ENCODE results near the gene RUNDC1.
A peak's percentile ranks its signal among the peaks of the same experiment; 100 is the strongest.
"Not testable (repeated sequence)": the region's sequence is repeated elsewhere in the genome, so short reads cannot be mapped to it uniquely, and the experiment has no call there.

The RUNDC1 gene

DNA sequence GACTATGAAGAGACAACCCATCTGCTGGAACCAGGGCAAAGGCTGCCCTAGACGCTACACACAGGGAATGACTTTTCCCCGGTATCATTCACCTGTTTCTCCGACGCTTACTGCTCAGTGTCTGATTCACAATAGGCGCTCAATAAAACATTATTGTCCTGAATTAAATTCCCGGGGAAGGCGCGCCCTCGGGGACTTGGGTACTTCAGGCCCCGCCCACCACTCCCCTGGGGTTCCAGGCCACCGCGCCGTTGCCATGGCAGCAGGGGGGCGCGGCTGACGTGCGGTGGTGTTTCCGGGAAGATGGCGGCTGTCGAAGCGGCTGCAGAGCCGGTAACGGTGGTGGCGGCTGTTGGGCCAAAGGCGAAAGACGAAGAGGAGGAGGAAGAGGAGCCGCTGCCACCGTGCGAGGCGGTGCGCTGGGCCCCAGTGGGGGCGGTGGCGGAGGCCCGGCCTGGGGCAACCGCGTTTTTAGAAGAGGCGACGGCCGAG lies at the start of gene RUNDC1:
RUNDC1 (plus strand) TSS at position 292 of the 492 bp plus-strand sequence; CDS start at position 304, 12 bp downstream.
- peak; percentile 73 to 75 for DNase-seq

DNA sequence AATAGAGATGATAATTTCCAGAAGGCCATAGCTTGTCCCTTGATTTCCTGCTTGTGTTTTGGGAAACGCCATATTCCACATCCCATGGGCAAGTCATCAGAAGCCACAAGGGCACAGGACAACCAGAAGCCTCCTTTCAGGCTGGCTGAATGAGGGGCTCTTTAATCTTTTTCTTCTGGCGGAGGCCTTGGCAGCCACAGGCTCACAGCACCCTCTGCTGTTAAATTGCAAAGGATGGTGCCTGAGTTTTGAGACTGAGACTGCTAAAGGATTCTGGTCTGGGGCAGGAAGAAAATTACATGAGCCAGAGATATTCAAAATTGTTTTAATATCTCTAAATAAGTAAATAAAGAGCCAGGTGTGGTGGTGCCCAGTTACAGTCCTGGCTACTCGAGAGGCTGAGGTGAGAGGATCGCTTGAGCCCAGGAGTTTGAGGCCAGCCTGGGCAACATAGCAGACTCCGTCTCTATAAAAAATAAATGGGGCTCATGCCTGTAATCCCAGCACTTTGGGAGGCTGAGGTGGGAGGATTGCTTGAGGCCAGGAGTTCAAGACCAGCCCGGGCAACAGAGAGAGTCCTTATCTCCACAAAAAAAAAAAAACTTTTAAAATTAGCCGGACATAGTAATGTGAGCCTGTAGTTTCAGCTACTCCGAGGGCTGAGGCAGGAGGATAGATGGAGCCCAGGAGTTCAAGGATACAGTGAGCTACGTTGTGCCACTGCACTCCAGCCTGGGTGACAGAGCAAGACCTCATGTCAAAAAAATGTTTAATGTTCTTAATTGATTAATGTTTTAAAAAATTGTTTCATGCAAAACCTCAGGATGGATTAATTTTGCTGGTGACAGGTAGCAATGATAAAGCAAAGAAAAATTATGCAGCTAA lies 42.4 kb upstream of the RUNDC1 start:
- peak; percentile 84 to 93 for DNase-seq

DNA sequence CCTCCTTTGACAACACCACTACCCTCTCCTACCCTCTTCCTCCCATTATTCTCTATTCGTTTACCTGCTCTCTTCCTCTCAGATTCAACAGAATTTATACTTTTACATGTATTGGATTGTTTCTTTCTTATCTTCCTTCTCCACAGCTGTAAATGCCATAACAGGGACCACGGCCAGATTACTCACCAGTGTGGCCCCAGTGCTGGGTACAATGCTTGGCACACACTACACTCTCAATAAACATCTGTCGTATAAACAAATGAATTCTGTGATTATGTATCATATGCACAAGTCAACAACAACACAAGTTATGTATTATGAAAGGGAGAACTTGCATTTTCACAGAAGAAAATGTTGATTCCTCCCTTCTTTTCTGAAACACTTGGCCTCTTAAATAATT lies 36.2 kb upstream of the RUNDC1 start:
- no peak for DNase-seq

DNA sequence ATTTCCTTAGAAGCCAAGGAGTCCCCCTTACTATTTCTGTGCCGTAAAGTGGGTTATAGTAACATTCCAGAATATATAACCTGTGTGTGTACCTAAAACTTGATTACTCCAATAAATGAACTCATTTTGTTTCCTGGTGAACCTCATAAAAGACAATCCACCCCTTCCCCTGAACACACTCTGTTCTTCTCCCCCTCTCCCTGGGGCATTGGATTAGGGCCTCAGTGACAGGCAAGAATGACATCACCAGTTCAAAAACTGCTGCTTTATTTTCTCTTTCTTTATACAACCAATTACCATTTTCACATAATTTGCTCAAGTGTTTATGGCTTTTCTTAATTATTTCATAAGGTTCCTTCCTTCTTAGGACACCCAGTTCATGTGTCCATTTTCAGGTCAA lies 33.6 kb upstream of the RUNDC1 start:
- DNase-seq = no peak

DNA sequence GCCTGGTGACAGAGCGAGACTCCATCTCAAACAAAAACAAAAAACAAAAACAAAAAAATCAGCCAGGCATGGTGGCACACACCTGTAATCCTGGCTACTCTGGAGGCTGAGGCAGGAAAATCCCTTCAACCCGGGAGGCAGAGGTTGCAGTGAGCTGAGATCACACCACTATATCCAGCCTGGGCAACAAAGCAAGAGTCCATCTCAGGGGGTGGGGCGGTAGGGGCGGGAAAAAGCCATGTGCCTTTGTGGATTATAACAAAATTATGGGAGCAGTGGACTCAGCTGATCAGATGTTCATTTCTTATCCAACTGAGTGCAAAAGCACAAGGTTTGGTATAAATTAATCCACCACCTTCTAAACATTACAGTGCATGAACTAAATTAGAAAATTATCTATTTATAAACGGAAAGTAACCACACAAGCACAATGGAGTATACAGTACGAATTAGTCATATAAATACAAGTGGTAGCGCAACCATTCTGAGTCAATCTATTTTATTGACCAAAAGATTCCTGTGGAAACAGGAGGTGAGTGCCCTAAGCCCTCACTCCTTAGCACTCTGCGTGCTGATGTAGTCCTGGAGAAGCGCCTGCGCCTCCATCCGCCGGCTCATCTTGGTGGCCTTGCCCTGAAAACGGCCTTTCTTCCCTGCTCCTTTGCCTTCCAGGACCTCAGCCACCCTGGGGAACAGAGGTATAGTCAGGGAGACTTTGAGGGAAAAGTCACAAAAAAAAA lies 30.2 kb upstream of the RUNDC1 start:
- DNase-seq = no peak

DNA sequence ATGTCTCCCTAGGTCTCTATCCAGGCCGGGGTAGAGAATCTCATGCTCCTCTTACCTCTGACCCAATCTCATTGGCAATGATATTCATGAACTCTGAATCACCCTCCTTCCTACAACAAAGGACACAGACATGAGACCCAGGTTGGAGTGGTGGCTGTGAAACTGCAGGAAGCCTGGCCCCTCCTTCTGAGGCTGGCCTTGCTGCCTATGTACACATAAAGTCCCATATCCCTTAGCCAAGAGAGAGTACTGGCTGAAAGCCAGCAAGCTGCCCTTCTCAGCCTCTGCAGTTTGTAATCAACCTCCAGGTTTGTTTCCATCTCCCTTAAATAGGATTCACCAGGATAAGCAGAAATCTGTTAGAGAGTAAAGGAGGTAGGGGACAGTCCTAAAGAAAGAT lies 26.7 kb upstream of the RUNDC1 start:
- no peak for DNase-seq

DNA sequence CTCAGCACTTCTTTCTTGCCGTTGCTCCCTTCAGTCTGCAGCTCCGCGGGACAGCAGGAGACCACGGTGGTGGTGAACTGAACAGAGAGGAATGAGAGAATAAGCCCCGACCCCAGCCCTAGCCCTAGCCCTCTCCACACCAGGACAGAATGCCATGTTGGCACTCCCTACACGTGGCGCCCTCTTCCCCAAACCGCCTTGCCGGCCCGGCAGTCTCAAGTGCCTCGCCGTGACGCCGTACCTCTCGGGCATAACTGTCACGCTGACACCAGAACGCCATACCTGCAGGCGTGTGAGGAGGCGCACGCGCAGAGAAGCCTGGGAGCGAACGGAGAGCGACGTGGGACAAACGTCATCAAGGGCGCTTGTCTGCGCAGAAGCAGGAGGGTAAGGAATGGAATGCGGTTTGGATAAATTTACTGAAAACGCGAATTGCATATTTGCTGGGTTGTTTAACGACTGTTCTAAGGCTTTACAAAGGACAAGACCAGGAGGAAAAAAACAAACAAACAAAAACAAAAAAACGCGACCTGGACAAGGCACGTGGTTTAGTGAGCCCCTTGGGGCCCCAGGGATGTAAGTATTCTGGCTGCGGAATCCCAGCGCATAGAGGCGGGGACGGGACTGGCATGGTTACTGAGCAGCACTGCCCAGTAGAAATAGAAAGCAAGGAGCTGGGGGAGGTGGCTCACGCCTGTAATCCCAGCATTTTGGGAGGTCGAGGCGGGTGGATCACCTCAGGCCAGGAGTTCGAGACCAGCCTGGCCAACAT lies 16.0 kb upstream of the RUNDC1 start, which contains the start of gene AARSD1:
AARSD1 (minus strand) TSS at position 294 of the 772 bp plus-strand sequence; CDS start at position 280, 14 bp downstream.
- peak; percentile 90 to 95 for DNase-seq

DNA sequence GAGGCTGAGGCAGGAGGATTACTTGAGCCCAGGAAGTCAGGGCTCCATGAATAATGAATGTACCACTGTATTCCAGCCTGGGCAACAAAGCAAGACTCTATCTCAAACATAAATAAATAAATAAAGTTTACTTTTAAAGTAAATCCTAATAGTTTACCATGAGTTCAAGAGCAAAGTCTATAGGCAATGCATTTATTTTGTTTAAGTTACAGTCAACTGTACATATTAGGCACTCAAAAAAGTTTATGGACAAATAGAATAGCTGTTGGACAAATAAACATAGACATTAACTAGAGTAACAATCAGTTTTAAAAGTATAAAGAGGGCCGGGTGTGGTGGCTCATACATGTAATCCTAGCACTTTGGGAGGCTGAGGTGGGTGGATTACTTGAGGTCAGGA lies 12.4 kb upstream of the RUNDC1 start:
- DNase-seq = no peak

DNA sequence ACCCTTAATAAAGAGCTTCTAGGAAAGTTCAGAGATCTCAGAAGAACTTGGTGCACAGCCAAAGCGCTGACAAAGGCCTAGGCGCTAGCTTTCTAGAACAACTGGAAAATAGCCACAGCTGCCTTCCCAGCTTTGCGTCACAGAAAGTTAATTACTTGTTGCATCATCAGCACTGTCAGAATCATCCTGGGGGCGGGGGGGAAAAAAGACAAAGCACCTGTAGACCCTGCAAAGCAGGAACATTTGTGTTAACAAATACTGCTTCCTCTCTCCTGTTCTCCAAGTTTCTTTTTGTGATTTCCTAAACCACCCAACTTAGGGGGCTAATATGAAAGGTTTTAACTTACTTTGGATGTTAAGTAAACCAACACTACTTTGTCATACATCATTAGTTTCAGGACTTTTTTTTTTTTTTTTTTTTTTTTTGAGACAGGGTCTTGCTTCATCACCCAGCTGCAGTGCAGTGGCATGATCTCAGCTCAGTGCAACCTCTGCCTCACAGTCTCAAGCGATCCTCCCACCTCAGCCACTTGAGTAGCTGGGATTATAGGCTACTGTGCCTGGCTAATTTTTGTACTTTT lies 11.3 kb upstream of the RUNDC1 start:
- DNase-seq = peak in 1 of 2 experiments; percentile 13

DNA sequence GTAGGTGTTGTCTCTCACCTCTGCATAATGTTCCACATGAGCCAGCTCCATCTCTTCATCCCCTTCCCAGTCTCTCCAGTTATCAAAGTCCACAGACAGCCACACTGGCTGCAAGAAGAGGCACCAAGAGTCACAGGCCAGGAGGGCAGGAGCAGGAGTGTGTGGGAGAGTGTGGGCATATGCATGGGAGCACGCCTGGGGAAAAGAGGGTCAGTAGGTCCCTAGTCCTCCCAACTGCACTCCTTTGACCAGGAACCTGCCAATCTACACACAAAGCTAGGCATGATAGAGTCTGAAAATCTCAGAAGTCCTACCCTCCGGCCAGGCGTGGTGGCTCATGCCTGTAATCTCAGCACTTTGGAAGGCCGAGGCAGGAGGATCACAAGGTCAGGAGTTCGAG lies 8.8 kb upstream of the RUNDC1 start:
- no peak for DNase-seq

DNA sequence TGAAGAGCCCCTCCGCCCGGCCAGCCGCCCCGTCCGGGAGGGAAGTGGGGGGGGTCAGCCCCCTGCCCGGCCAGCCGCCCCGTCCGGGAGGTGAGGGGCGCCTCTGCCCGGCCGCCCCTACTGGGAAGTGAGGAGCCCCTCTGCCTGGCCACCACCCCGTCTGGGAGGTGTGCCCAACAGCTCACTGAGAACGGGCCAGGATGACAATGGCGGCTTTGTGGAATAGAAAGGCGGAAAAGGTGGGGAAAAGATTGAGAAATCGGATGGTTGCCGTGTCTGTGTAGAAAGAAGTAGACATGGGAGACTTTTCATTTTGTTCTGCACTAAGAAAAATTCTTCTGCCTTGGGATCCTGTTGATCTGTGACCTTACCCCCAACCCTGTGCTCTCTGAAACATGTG lies 7.0 kb upstream of the RUNDC1 start:
- not testable (repeated sequence) for DNase-seq

DNA sequence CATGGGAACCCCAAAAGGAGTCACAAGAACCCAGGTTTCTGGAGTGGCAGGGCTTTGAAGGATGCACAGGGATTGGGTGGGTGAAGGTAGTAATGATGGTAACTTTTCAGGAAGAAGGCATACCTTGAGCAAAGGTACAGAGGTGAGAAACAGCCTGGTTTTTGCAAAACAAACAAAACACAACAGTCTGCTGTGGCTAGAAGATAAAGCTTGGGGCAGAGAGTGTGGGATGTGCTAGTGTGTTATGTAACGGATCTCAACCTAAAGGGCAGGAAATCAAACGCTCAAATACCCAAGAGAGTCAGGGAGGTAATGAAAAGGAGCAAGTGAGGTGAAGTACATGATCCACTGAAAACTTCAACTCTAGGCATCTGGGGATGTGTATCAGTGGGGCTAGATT lies 5.1 kb upstream of the RUNDC1 start:
- DNase-seq = no peak

DNA sequence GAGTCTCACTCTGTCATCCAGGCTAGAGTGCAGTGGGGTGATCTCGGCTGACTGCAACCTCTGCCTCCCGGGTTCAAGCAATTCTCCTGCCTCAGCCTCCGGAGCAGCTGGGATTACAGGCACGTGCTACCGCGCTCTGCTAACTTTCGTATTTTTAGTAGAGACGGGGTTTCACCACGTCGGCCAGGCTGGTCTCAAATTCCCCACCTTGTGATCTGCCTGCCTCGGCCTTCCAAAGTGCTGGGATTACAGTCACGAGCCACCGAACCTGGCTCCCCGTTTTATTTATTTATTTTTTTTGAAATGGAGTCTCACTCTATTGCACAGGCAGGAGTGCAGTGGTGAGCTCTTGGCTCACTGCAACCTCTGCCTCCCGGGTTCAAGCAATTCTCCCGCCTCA lies 4.7 kb upstream of the RUNDC1 start:
- DNase-seq = not testable (repeated sequence)

DNA sequence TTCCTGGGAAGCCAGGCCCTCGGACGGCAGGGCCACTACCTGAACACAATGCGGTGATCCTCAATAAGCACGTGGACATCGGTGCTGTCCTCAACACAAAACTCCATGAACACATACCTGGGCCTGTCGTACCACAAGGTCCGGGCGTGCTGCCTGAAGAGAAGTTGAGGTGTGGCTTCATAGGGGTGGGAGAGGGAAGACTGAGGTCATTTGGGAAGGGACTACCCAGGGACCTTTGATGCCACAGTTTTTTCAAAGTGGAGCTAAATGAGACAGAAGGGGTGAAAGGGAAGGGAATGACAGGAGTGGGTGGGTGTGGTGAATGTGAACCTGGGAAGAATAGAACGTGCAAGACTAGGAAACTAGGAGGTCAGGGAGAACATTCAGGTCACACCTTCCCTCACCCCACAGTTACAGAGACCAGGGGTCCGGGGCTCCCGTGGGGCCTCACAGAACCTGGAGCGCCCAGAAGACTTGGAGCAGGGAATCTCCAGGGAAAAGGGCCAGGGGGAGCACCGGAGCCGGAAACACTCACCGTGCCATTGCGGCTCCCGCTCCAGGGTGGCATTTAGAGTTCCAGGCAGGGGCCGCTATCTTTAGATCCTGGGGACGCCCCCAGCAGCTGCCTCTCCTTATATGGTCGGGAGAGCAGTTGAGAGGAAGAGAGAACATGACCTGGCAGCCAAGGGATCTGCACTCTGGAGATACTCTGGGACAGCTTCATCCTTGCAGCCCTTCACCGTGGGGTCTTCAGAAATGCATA lies 673 bp upstream of the RUNDC1 start, which contains the start of gene PTGES3L:
PTGES3L (minus strand) TSS at position 570 of the 763 bp plus-strand sequence; CDS start at position 543, 27 bp downstream.
- DNase-seq = peak; percentile 74 to 77

DNA sequence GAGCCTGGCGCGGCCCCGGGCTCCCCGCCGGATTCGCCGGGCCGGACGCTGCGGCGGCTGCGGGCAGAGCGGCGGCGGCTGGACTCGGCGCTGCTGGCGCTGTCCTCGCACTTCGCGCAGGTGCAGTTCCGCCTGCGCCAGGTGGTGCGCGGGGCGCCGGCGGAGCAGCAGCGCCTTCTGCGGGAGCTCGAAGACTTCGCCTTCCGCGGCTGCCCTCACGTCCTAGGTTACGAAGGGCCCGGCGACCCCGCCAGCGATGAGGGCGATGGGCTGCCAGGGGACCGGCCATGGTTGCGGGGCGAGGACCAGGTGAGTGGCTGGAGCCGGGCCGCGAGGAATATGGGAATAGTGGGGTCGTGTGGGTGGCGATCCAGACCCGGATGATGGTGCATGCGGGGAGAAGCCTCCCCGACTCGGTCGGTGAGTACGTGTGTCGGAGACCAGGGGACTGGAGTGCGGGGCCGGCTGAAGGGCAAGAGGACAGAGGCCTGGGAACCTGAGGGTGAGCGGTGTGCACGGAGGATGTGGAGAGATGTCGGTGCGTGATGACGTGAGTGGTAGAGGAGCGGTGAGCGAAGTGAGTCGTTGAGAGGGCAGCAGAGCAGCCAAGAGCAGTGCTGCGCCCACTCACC lies 517 bp downstream of the RUNDC1 start:
- peak; percentile 60 to 61 for DNase-seq

DNA sequence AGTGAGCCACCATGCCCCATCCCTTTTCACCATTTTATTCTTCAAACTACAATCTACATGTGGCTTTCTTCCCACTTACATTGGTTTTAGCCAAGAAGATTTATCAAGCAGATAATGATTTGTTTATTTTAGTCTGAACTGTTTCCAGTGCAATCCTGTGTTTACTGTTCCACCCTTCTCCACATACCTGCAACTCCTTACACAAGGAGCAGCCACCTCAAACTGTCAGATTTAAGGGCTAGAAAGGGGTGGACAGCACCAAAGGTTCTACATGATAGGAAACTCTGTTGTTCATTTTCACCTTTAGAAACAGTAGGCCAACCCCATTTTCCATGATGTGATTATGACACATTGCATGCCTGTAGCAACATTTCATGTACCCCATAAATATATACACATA lies 1.9 kb downstream of the RUNDC1 start:
- no peak for DNase-seq

DNA sequence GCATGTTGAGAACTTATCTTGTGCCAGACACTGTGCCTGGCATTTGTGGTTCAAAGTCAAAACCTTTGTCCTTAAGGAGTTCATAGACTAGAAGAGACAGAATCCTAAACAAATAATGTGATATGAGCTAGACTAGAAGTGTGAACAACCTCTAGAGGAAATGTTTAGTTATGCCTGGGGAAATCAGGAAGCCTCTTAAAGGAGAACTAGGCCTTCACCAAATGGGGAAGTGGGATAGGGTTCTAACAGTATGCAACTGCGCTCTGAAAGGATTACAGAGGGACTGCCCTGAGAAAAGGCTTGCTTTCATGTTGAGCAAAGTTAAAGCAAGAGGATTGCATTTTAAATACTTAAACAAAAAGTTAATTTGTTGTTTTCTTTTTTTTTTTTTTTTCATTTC lies 4.9 kb downstream of the RUNDC1 start:
- peak; percentile 94 to 97 for DNase-seq

DNA sequence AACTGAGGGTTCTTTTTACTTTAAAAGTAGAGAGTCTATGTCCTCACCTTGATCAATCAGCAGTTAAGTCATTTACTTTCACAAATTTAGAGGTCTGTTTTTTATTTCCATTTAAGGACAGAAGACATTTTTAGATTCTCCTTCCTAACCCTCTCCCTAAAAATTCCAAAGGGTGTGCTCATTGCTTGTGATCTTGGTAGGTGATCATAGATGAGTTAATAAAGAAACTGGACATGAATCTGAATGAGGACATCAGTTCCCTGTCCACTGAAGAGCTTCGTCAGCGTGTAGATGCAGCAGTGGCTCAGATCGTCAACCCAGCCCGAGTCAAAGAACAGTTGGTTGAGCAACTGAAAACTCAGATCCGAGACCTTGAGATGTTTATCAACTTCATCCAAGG lies 8.8 kb downstream of the RUNDC1 start:
- DNase-seq = no peak

DNA sequence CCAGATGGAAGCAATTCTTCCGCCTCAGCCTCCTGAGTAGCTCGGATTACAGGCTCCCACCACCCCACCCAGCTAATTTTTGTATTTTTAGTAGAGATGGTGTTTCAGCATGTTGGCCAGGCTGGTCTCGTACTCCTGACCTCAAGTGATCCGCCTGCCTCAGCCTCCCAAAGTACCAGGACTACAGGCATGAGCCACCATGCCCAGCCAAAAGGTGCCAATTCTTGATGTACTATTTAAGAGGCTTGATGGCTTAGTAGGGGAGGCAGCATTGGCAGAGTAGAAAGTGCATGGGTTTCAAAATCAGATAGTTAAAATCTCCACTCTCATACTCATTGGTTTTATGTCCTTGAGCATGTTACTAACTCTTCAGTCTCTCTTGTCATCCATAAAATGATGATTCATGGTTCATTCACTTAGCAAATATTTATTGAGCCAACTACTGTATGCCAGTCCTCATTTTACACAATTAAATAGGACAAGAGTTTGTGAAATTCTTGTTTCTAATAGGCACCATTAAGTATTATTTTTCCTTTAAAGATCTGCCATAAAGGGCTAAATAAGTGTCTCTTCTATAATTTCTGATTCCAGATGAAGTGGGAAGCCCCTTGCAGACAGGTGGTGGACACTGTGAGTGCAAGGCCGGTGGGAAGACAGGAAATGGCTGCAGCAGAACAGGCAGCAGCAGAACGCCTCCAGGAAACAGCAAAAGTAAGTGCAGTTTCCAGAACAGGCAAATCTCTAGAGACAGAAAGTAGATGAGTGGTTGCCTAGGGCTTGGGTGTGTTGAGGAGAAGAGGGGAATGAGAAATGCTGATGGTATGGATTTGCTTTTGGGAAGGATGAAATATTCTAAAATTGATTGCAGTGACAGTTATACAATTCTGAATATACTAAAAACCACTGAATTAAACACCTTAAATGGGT lies 9.6 kb downstream of the RUNDC1 start:
- DNase-seq = no peak

DNA sequence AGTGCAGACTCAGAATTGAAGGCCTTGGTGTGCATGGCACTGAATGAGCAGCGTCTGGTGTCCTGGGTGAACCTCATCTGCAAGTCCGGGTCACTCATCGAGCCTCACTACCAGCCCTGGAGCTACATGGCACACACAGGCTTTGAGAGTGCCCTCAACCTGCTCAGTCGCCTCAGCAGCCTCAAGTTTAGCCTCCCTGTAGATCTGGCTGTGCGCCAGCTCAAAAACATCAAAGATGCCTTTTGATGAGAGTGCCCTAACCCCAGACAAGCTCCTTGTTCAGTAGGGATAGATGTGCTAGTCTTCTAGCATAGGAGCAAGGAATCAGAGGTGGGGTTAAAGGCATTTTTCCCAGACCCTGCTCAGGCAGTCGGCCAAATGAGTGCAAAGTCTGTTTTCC lies 11.1 kb downstream of the RUNDC1 start:
- no peak for DNase-seq

Data from Kasumi-1 (cell line).